Measurements from ENCODE around the gene DIP2B. TPM values are rescaled to one million over a fixed set of nuclear protein-coding genes. Genes with fewer than 3 reads are reported as not detected.
A peak's percentile ranks its signal among the peaks of the same experiment; 100 is the strongest.

DIP2B gene
- polyA plus RNA-seq, 3 donors, result 3.5 to 12.3 (median 6.5) TPM

- Mint-ChIP-seq H3K36me3 (peaks cover 87 to 98% of the 10 kb centered on the region in 2 donors), H3K27ac (peak overlapping the region in 1 of 7 donors; percentile 70), H3K4me3 (no peak overlapping the region), H3K4me1 (no peaks in the 10 kb centered on the region), H3K9me3 (no peaks in the 10 kb centered on the region), H3K27me3 (ENCODE audit: low read depth in 3 of 3) (peaks cover 0 to 4% (median 0%) of the 10 kb centered on the region in 3 donors)
- H3K36me3 ChIP-seq (replicated peaks in 1 of 2; ENCODE audit: control insufficient read depth in 1 of 2, insufficient read depth in 2 of 2, low read length in 2 of 2), result peaks cover 88 to 99% of the 10 kb centered on the region in 2 donors
- no peaks in the 10 kb centered on the region for H3K79me2 ChIP-seq (ENCODE audit: insufficient read depth, low read length)
- no peaks in the 10 kb centered on the region for H4K20me1 ChIP-seq (ENCODE audit: insufficient read depth, low read length)
- 100% methylated on average over 4 of the region's 9 CpGs for WGBS (ENCODE audit: insufficient coverage)
- intact Hi-C loops (cut with micrococcal nuclease), result no loop called here
- H3K9me3 ChIP-seq (replicated peaks in 1 of 2; ENCODE audit: control insufficient read depth in 1 of 2, insufficient read depth in 1 of 2, low read length in 2 of 2), result no peaks in the 10 kb centered on the region
- peak in 1 of 3 donors; percentile 8 for DNase-seq
- H3K4me1 ChIP-seq (ENCODE audit: control insufficient read depth in 1 of 2, insufficient read depth in 2 of 2, low read length in 2 of 2), result no peaks in the 10 kb centered on the region
- H3K27ac ChIP-seq (ENCODE audit: low read depth in 1 of 2, low read length in 2 of 2), result no peak overlapping the region
- no peak overlapping the region for H3K4me3 ChIP-seq (replicated peaks in 1 of 3; ENCODE audit: low read depth in 2 of 3, low read length in 3 of 3)
- no peak overlapping the region for H3K4me2 ChIP-seq (replicated peaks; ENCODE audit: extremely low read depth, low read length, poor library complexity, severe bottlenecking)
- TF ChIP-seq CTCF (IDR thresholded peaks at IDR 0.05), result no peak
- H3K9ac ChIP-seq (ENCODE audit: insufficient read depth, low read length, poor library complexity, severe bottlenecking), result no peak overlapping the region
- no peak overlapping the region for H2AFZ ChIP-seq (ENCODE audit: insufficient read depth, low read depth, low read length, poor library complexity, severe bottlenecking)
- no peaks in the 10 kb centered on the region for H3K27me3 ChIP-seq (ENCODE audit: control insufficient read depth in 2 of 2, insufficient read depth in 2 of 2, low read length in 2 of 2)
Observed at GRCh38 chr12:50732591-50732990, 227.8 kb downstream of the DIP2B start.

- no peaks in the 10 kb centered on the region for H3K9me3 ChIP-seq (replicated peaks in 1 of 2; ENCODE audit: control insufficient read depth in 1 of 2, insufficient read depth in 1 of 2, low read length in 2 of 2)
- DNase-seq, result no peak
- H3K9me3 Mint-ChIP-seq, result no peaks in the 10 kb centered on the region
- H4K20me1 ChIP-seq (ENCODE audit: insufficient read depth, low read length), result no peaks in the 10 kb centered on the region
- 100% methylated on average over 3 of the region's 3 CpGs for WGBS (ENCODE audit: insufficient coverage)
- no peak overlapping the region for H3K4me3 ChIP-seq (replicated peaks in 1 of 3; ENCODE audit: low read depth in 2 of 3, low read length in 3 of 3)
- H3K4me1 ChIP-seq (ENCODE audit: control insufficient read depth in 1 of 2, insufficient read depth in 2 of 2, low read length in 2 of 2), result no peaks in the 10 kb centered on the region
- H3K27ac ChIP-seq (ENCODE audit: low read depth in 1 of 2, low read length in 2 of 2), result no peak overlapping the region
- H3K79me2 ChIP-seq (ENCODE audit: insufficient read depth, low read length), result no peaks in the 10 kb centered on the region
- H3K9ac ChIP-seq (ENCODE audit: insufficient read depth, low read length, poor library complexity, severe bottlenecking), result no peak overlapping the region
- H3K4me3 Mint-ChIP-seq, result no peak overlapping the region
- no peak overlapping the region for H2AFZ ChIP-seq (ENCODE audit: insufficient read depth, low read depth, low read length, poor library complexity, severe bottlenecking)
- H3K36me3 ChIP-seq (replicated peaks in 1 of 2; ENCODE audit: control insufficient read depth in 1 of 2, insufficient read depth in 2 of 2, low read length in 2 of 2), result peaks cover 85 to 99% of the 10 kb centered on the region in 2 donors
- no peak for TF ChIP-seq CTCF (IDR thresholded peaks at IDR 0.05)
- intact Hi-C loops (cut with micrococcal nuclease), result no loop called here
- peak overlapping the region in 3 of 7 donors; percentile 10 to 31 (median 23) for H3K27ac Mint-ChIP-seq
- no peaks in the 10 kb centered on the region for H3K4me1 Mint-ChIP-seq
- peaks cover 0 to 4% (median 0%) of the 10 kb centered on the region in 3 donors for H3K27me3 Mint-ChIP-seq (ENCODE audit: low read depth in 3 of 3)
- no peak overlapping the region for H3K4me2 ChIP-seq (replicated peaks; ENCODE audit: extremely low read depth, low read length, poor library complexity, severe bottlenecking)
- H3K36me3 Mint-ChIP-seq, result peaks cover 89 to 98% of the 10 kb centered on the region in 2 donors
- H3K27me3 ChIP-seq (ENCODE audit: control insufficient read depth in 2 of 2, insufficient read depth in 2 of 2, low read length in 2 of 2), result no peaks in the 10 kb centered on the region
Observed at GRCh38 chr12:50733706-50734105, 228.9 kb downstream of the DIP2B start.

Data from CD14-positive monocyte (primary cell).